ENCODE results near the gene STRA6.
A peak's percentile ranks its signal among the peaks of the same experiment; 100 is the strongest.

STRA6 gene

GRCh38 chr15:74226761-74227540, 24.4 kb upstream of the STRA6 start:
- H3K4me1 ChIP-seq (ENCODE audit: control insufficient read depth, insufficient read depth, low read length), result peaks cover 47% of the 10 kb centered on the region
- H3K36me3 ChIP-seq (ENCODE audit: control insufficient read depth, insufficient read depth, low read length), result no peaks in the 10 kb centered on the region
- H3K9ac ChIP-seq (ENCODE audit: low read length), result no peak overlapping the region
- H3K27ac ChIP-seq (ENCODE audit: low read depth, low read length), result no peak overlapping the region
- peaks cover 67% of the 10 kb centered on the region for H3K27me3 ChIP-seq (ENCODE audit: control insufficient read depth, insufficient read depth, low read length)
- H3K4me3 ChIP-seq (ENCODE audit: low read depth, low read length), result no peak overlapping the region
- H3K9me3 ChIP-seq (ENCODE audit: control insufficient read depth, insufficient read depth, low read depth, low read length), result no peaks in the 10 kb centered on the region

DNA sequence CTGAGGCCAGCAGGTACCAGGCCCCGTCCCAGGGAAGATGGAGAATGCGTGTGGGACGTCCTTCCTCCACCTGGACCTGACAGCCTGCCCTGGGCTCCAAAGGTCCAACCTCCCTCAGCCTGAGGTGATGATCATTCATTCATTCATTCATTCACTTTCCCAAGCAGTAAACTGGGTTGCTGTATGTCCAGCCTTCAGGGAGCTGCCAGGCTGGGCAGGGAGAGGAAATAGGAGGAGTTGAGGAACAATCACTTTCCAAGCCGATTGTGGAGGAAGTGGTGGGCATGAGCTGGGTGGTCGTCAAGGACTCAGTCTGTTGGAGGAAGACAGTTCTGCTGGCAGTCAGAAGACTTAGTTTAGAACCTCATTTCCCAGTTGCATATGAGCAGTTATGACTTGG, 23.3 kb upstream of the STRA6 start:
- no peaks in the 10 kb centered on the region for H3K36me3 ChIP-seq (ENCODE audit: control insufficient read depth, insufficient read depth, low read length)
- no peak overlapping the region for H3K27ac ChIP-seq (ENCODE audit: low read depth, low read length)
- H3K4me3 ChIP-seq (ENCODE audit: low read depth, low read length), result no peak overlapping the region
- no peak overlapping the region for H3K9ac ChIP-seq (ENCODE audit: low read length)
- peaks cover 77% of the 10 kb centered on the region for H3K27me3 ChIP-seq (ENCODE audit: control insufficient read depth, insufficient read depth, low read length)
- H3K9me3 ChIP-seq (ENCODE audit: control insufficient read depth, insufficient read depth, low read depth, low read length), result no peaks in the 10 kb centered on the region
- peaks cover 57% of the 10 kb centered on the region for H3K4me1 ChIP-seq (ENCODE audit: control insufficient read depth, insufficient read depth, low read length)

DNA sequence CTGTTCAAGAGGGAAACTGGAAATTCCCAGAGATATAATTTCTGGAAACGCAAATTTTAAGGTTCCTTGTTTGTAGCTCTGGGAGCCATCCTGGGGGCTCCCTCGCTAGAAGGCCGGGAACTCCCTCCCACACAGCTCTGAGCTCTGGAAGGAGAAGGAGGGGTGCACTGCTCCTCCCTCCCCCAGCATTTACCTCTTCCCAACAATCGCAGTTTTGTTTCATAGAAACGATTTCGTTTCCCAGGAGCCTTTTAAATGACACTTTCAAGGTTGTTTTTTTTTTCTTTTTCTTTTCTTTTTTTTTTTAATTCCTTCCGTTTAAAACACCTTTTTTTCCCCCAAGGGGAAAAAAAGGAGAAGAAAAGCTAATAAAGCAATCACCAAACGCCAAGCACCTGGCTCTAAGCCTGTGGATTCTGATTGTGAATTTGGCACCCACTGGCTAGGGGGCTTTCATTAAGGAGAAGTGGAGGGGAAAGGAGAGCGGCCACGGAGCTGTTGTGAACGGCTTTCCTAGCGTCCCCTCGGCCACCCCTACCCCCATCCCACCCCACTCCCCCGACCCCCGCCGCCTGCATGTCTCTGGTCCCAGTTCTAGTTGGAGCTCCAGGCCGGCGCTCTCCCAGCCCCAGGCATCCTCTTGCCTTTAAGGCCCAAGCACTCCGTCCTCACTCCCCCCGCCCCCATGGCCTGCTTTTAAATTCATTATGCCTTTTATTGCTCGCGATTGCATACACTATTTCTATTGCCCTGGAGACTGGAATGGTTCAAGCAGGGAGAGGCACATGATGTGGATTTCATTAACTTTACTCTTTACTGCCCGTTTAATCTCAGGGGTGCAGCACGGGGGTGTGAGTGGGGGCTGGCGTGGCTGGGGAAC, 19.9 kb upstream of the STRA6 start:
- Histone ChIP-seq H3K4me3 (ENCODE audit: low read depth, low read length) (no peak overlapping the region), H3K4me1 (ENCODE audit: control insufficient read depth, insufficient read depth, low read length) (peaks cover 51% of the 10 kb centered on the region), H3K36me3 (ENCODE audit: control insufficient read depth, insufficient read depth, low read length) (no peaks in the 10 kb centered on the region), H3K9me3 (ENCODE audit: control insufficient read depth, insufficient read depth, low read depth, low read length) (no peaks in the 10 kb centered on the region), H3K27me3 (ENCODE audit: control insufficient read depth, insufficient read depth, low read length) (peaks cover 90% of the 10 kb centered on the region), H3K27ac (ENCODE audit: low read depth, low read length) (no peak overlapping the region), H3K9ac (ENCODE audit: low read length) (no peak overlapping the region)

DNA sequence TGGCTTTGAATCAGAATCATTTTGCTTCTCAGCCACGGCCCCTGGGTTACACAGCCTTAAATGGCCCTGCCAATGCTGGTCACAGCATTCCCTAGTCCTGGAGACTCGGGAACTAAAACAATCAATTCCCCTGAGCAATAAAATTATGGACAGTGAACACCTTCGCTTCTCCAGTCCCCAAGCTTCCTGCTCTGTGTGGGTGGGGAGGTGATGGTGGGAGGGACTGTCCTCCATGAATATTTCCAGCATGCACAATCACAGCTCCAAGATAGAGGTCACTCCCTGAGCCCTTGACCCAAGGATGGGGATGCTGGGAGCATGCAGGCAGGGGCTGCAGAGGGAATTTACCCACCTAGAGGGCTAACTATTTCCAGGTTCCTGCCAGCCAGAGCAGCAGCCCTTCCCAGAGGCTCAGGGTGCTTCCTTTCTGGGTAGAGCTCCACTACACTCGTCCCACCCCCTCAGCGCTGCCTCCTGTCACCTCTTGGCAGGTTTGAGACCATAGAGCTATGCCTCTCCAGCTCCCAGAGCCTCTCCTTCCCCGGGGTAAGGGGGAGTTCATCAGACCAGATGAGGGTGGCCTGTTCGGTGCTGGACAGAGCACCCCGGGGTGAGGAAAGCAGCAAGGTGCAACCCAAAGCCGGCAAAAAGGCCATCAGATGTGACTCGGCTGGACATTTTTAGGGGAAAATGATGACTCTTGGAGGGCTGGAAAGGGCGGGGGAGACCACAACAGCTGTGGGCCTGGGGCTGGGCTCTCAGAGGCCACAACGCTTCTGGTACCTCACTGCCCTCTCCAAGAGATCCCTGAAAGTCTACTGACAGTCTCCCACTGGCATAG, 19.0 kb upstream of the STRA6 start:
- H3K9me3 ChIP-seq (ENCODE audit: control insufficient read depth, insufficient read depth, low read depth, low read length), result no peaks in the 10 kb centered on the region
- peaks cover 50% of the 10 kb centered on the region for H3K4me1 ChIP-seq (ENCODE audit: control insufficient read depth, insufficient read depth, low read length)
- H3K27me3 ChIP-seq (ENCODE audit: control insufficient read depth, insufficient read depth, low read length), result peaks cover 82% of the 10 kb centered on the region
- H3K36me3 ChIP-seq (ENCODE audit: control insufficient read depth, insufficient read depth, low read length), result no peaks in the 10 kb centered on the region
- H3K27ac ChIP-seq (ENCODE audit: low read depth, low read length), result no peak overlapping the region
- H3K9ac ChIP-seq (ENCODE audit: low read length), result no peak overlapping the region
- no peak overlapping the region for H3K4me3 ChIP-seq (ENCODE audit: low read depth, low read length)

- no peak overlapping the region for H3K9ac ChIP-seq (ENCODE audit: low read length)
- H3K27ac ChIP-seq (ENCODE audit: low read depth, low read length), result no peak overlapping the region
- no peak overlapping the region for H3K4me3 ChIP-seq (ENCODE audit: low read depth, low read length)
- no peaks in the 10 kb centered on the region for H3K36me3 ChIP-seq (ENCODE audit: control insufficient read depth, insufficient read depth, low read length)
- peaks cover 76% of the 10 kb centered on the region for H3K27me3 ChIP-seq (ENCODE audit: control insufficient read depth, insufficient read depth, low read length)
- H3K9me3 ChIP-seq (ENCODE audit: control insufficient read depth, insufficient read depth, low read depth, low read length), result no peaks in the 10 kb centered on the region
- peaks cover 56% of the 10 kb centered on the region for H3K4me1 ChIP-seq (ENCODE audit: control insufficient read depth, insufficient read depth, low read length)
Measured at GRCh38 chr15:74220475-74221248, 18.1 kb upstream of the STRA6 start.

DNA sequence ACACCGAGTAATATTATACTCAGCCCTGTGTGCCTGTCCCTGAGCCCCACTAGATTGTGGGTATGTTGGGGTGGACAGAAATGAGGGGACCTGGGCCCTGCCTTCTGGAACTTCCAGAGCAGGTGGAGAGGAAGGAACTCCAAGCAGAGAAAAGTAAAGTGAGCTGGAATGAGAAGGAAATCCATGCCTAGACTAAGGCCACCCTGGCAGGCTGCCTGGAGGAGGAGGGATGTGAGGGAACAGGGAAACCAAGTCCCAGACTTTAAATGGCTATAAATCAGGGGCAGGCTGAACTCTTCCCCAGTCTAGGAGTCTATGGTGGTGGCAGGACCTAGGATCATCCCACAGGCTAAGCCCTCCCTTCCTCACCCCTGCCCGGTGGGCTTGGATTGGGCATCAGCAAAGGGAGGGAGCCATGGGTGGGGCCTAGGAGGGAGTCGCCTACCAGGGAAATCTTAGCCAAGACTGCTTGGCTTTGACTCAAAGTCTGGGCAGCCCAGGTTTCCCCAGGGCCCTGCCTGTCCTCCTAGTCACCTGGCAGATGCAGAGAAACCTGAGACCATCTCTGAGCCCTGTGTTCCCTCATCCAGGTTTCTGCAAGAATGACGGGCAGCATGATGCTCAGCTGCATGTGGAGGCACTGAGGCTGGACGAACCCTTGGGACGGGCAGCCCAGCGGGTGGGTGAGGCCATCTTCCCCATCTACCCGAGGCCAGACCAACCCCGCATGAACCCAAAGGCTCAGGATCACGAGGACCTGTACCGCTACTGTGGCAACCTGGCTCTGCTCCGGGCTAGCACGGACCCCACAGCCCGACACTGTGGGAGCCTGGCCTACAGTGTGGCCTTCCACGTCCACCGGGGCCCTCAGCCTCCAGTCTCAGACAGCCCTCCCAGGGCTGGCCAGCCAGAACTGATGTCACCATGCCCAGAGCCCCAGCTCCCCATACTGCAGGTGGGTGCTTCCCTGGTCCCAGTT, 15.6 kb upstream of the STRA6 start:
- no peak overlapping the region for H3K27ac ChIP-seq (ENCODE audit: low read depth, low read length)
- H3K9me3 ChIP-seq (ENCODE audit: control insufficient read depth, insufficient read depth, low read depth, low read length), result no peaks in the 10 kb centered on the region
- H3K36me3 ChIP-seq (ENCODE audit: control insufficient read depth, insufficient read depth, low read length), result no peaks in the 10 kb centered on the region
- H3K9ac ChIP-seq (ENCODE audit: low read length), result no peak overlapping the region
- no peak overlapping the region for H3K4me3 ChIP-seq (ENCODE audit: low read depth, low read length)
- peaks cover 61% of the 10 kb centered on the region for H3K4me1 ChIP-seq (ENCODE audit: control insufficient read depth, insufficient read depth, low read length)
- H3K27me3 ChIP-seq (ENCODE audit: control insufficient read depth, insufficient read depth, low read length), result peaks cover 51% of the 10 kb centered on the region

GRCh38 chr15:74216949-74217348, 14.4 kb upstream of the STRA6 start:
- H3K4me1 ChIP-seq (ENCODE audit: control insufficient read depth, insufficient read depth, low read length), result peaks cover 61% of the 10 kb centered on the region
- H3K9ac ChIP-seq (ENCODE audit: low read length), result no peak overlapping the region
- peaks cover 40% of the 10 kb centered on the region for H3K27me3 ChIP-seq (ENCODE audit: control insufficient read depth, insufficient read depth, low read length)

DNA sequence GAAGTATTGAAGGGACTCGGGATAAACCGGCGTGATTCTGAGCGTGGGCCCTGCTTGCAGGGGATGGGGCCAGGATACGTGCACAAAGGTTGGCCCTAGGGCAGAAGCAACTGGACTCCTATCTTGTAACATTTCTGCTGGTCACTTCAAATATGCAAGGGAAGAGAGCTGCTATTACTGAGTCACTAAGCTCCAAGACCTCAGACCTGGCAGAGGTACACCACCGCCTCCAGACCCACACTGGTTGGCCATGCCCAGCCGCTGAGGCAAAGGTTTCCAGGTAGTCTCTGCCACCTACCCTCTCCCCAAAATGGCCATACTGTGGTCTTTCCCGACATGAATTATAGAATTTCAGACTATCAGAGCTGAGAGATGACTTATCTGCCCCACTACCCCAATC, 13.4 kb upstream of the STRA6 start:
- H3K27me3 ChIP-seq (ENCODE audit: control insufficient read depth, insufficient read depth, low read length), result peaks cover 30% of the 10 kb centered on the region
- no peaks in the 10 kb centered on the region for H3K9me3 ChIP-seq (ENCODE audit: control insufficient read depth, insufficient read depth, low read depth, low read length)
- peaks cover 56% of the 10 kb centered on the region for H3K4me1 ChIP-seq (ENCODE audit: control insufficient read depth, insufficient read depth, low read length)
- no peak overlapping the region for H3K9ac ChIP-seq (ENCODE audit: low read length)
- H3K36me3 ChIP-seq (ENCODE audit: control insufficient read depth, insufficient read depth, low read length), result no peaks in the 10 kb centered on the region
- H3K27ac ChIP-seq (ENCODE audit: low read depth, low read length), result no peak overlapping the region
- H3K4me3 ChIP-seq (ENCODE audit: low read depth, low read length), result no peak overlapping the region

More at GRCh38 chr15:74216949-74217348, 14.4 kb upstream of the STRA6 start:
- Histone ChIP-seq H3K27ac (ENCODE audit: low read depth, low read length) (no peak overlapping the region), H3K4me3 (ENCODE audit: low read depth, low read length) (no peak overlapping the region), H3K9me3 (ENCODE audit: control insufficient read depth, insufficient read depth, low read depth, low read length) (no peaks in the 10 kb centered on the region), H3K36me3 (ENCODE audit: control insufficient read depth, insufficient read depth, low read length) (no peaks in the 10 kb centered on the region)

DNA sequence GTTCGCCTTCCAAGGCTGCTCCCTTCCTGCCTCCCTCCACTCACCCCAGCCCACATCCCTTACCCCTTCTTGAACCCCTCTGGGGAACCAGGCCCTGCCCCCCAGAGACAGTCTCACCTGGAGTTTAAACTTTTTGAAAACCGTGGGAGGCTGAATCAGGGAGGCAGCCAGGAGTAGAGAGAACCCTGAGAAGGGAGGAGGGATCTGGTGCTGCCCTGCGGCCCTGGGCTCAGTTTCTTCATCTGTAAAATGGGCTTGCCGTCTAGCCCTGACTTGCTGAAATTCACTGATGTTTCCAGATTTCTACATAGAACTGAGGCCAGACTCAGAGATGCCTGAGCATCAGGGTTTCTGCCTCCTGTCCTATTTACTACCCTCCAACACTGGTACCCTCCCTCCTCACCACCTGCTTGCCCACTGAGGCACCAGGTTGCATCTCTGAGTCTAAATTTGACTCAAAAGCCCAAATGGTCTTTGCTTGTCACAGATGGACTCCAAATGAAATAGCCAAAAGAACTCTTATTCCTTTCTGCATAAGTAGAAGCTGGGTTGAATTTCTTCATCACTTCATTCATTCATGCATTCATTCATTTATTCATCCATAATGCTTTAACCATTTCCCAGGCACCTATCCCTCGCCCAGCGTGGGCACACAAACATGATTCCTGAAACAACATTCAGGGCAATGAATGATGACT, 11.9 kb upstream of the STRA6 start:
- no peaks in the 10 kb centered on the region for H3K36me3 ChIP-seq (ENCODE audit: control insufficient read depth, insufficient read depth, low read length)
- H3K4me3 ChIP-seq (ENCODE audit: low read depth, low read length), result peak overlapping the region; percentile 4; the same call in 1 of the 2 replicates
- 0 out of 2 replicates have a peak overlapping the region, but pooled peaks have one; percentile 15 for H3K27ac ChIP-seq (ENCODE audit: low read depth, low read length)
- no peak overlapping the region for H3K9ac ChIP-seq (ENCODE audit: low read length)
- no peaks in the 10 kb centered on the region for H3K9me3 ChIP-seq (ENCODE audit: control insufficient read depth, insufficient read depth, low read depth, low read length)
- H3K27me3 ChIP-seq (ENCODE audit: control insufficient read depth, insufficient read depth, low read length), result peaks cover 15% of the 10 kb centered on the region
- peaks cover 61% of the 10 kb centered on the region for H3K4me1 ChIP-seq (ENCODE audit: control insufficient read depth, insufficient read depth, low read length)

All from HUES6 (cell line).